Measurements from ENCODE around the gene MFN1. TPM values are rescaled to one million over a fixed set of nuclear protein-coding genes. Genes with fewer than 3 reads are reported as not detected.

Gene MFN1
- total RNA-seq: 45.9 TPM
- long read RNA-seq, full-length matches to known transcripts: 7 of 40 reads
- long read RNA-seq, partial matches to known transcripts: 25 of 40 reads
- long read RNA-seq, other reads (novel, unspliced or antisense): 8 of 40 reads

GRCh38 chr3:179347345-179348194, at the start of gene MFN1:
Gene MFN1, plus strand, starts transcription at chr3:179347709. Its CDS starts 1,143 bp downstream, at chr3:179348852.
- intact Hi-C loops (cut with DNase I): no loop called here
- Histone ChIP-seq H3K4me1 (peaks cover 17% of the 10 kb centered on the region), H3K4me3 (peak within 1 kb of the TSS; percentile 90), H3K27me3 (ENCODE audit: low read depth) (no peaks in the 10 kb centered on the region), H3K36me3 (peaks cover 28% of the 10 kb centered on the region), H3K9me3 (no peaks in the 10 kb centered on the region), H3K27ac (peak within 1 kb of the TSS; percentile 82)
- peak; percentile 99 to 100 for ATAC-seq
- TF ChIP-seq, protein P1, sequence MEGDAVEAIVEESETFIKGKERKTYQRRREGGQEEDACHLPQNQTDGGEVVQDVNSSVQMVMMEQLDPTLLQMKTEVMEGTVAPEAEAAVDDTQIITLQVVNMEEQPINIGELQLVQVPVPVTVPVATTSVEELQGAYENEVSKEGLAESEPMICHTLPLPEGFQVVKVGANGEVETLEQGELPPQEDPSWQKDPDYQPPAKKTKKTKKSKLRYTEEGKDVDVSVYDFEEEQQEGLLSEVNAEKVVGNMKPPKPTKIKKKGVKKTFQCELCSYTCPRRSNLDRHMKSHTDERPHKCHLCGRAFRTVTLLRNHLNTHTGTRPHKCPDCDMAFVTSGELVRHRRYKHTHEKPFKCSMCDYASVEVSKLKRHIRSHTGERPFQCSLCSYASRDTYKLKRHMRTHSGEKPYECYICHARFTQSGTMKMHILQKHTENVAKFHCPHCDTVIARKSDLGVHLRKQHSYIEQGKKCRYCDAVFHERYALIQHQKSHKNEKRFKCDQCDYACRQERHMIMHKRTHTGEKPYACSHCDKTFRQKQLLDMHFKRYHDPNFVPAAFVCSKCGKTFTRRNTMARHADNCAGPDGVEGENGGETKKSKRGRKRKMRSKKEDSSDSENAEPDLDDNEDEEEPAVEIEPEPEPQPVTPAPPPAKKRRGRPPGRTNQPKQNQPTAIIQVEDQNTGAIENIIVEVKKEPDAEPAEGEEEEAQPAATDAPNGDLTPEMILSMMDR (IDR thresholded peaks at IDR 0.05): no peak
- DNase-seq: peak; percentile 96

DNA sequence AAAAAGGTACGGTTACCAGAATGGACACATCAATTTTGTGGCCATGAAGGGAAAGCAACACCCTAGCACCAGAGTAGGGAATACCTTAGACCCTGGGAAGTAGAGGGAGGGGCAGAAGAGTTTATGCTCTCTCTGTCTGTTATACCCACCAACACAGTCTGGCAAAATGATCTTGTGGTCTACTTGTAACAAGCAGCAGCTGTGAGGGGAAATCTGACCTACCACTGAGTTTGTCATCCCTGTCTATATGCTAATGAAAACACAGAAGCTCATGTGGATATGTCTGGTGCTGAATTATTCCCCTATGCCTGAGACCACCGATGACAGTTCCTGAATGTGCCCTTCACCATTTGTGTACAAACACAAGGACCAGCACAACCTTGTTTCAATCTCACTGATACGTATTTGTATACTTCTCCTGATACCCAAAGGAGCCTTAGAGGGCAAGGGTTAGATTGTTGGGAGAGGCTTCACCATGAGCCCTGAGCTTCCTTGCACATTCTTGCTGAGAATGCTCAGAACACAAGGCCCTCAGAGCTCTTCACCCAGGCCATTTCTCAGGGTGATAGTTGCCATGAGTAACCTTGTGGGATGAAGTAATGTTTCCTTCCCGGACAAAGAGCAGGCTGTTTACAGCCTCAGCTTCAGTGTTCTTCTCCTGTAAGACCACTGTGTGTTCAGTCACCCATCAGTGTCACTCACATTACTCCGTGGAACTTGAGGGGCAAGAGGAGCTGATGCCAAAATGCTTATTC, 49.4 kb upstream of the MFN1 start:
- TF ChIP-seq, protein P1 (IDR thresholded peaks at IDR 0.05): no peak
- Histone ChIP-seq H3K4me1 (no peaks in the 10 kb centered on the region), H3K9me3 (no peaks in the 10 kb centered on the region), H3K27ac (no peak overlapping the region), H3K27me3 (ENCODE audit: low read depth) (no peaks in the 10 kb centered on the region), H3K4me3 (no peak overlapping the region), H3K36me3 (no peaks in the 10 kb centered on the region)
- no peak for DNase-seq
- intact Hi-C loops (cut with DNase I): no loop called here
- no peak for ATAC-seq

DNA sequence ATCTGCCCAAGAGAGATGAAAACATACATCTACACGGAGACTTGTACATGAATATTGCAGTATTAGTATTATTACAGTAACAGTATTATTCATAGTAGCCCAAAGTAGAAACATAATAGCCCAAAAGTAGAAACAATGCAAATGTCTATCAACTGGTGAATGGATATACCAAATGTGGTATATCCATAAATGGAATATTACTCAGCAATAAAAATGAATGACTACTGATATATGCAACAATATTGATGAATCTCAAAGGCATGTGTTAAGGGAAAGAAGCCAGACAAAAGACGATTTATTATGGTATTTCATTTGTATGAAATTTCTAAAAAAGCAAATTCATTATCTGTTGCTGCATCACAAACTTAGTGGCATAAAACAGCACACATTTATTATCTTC, 48.2 kb upstream of the MFN1 start:
- TF ChIP-seq, protein P1 (IDR thresholded peaks at IDR 0.05): no peak
- Histone ChIP-seq H3K27me3 (ENCODE audit: low read depth) (no peaks in the 10 kb centered on the region), H3K4me3 (no peak overlapping the region), H3K9me3 (no peaks in the 10 kb centered on the region), H3K27ac (no peak overlapping the region), H3K4me1 (no peaks in the 10 kb centered on the region), H3K36me3 (no peaks in the 10 kb centered on the region)
- DNase-seq (no peak), ATAC-seq (no peak)
- intact Hi-C loops (cut with DNase I): no loop called here

DNA sequence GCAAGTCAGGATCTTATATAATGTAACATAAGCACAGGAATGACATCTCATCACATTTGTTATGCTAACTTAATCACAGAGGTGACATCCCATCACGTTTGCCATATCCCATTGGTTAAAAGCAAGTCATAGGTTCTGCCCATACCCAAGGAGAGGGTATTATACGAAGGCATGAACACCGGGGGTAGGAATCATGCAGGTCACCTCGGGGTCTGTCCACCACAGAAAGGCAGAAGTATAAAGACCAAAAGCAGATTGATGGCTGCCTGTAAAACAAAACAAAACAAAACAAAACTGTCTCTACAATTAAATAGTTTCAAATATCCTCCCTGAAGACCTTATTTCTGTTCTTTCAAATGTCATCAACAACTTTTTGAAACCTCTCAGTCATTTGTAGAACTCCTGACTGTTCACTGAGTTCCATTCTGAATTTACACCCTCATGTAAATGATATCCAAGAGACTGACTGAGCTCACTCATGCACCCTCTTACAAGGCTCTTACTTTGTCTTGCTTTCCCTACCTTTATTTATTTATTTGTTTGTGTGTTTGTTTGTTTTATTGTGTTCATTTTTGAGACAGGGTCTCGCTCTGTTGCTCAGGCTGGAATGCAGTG, 47.4 kb upstream of the MFN1 start:
- H3K4me1 ChIP-seq: no peaks in the 10 kb centered on the region
- H3K27ac ChIP-seq: no peak overlapping the region
- no peaks in the 10 kb centered on the region for H3K9me3 ChIP-seq
- ATAC-seq (no peak), DNase-seq (no peak)
- no peaks in the 10 kb centered on the region for H3K36me3 ChIP-seq
- intact Hi-C loops (cut with DNase I): no loop called here
- H3K4me3 ChIP-seq: no peak overlapping the region
- TF ChIP-seq, protein P1 (IDR thresholded peaks at IDR 0.05): no peak
- H3K27me3 ChIP-seq (ENCODE audit: low read depth): no peaks in the 10 kb centered on the region

GRCh38 chr3:179301645-179302044, 45.9 kb upstream of the MFN1 start:
- no peak overlapping the region for H3K4me3 ChIP-seq
- TF ChIP-seq, protein P1 (IDR thresholded peaks at IDR 0.05): no peak
- H3K9me3 ChIP-seq: no peaks in the 10 kb centered on the region
- H3K36me3 ChIP-seq: no peaks in the 10 kb centered on the region
- H3K27me3 ChIP-seq (ENCODE audit: low read depth): no peaks in the 10 kb centered on the region
- no peaks in the 10 kb centered on the region for H3K4me1 ChIP-seq
- DNase-seq: no peak
- H3K27ac ChIP-seq: no peak overlapping the region
- ATAC-seq: no peak
- intact Hi-C loops (cut with DNase I): no loop called here
